Adipocyte (in vitro differentiated cells): Measurements from ENCODE around the gene F13A1.

Experiments used
- DNase-seq: peaks from one replicate; pipeline ENCODE4 v3.0.0-alpha.2; 2015; ENCODE audit warnings: low read depth
- H3K27me3 ChIP-seq: replicated peaks from 2 replicates; pipeline ENCODE4 v1.7.0; 2013; ENCODE audit warnings: mild to moderate bottlenecking, low read length, moderate library complexity; ENCODE audit not compliant: control insufficient read depth, insufficient read depth
- H3K36me3 ChIP-seq: 2 replicates; pipeline ENCODE4 v1.7.0; 2013; ENCODE audit warnings: low read length, mild to moderate bottlenecking, moderate library complexity; ENCODE audit not compliant: control insufficient read depth, insufficient read depth, severe bottlenecking
- H3K4me1 ChIP-seq: 2 replicates; pipeline ENCODE4 v1.7.0; 2013; ENCODE audit warnings: mild to moderate bottlenecking, low read length, moderate library complexity; ENCODE audit not compliant: control insufficient read depth, insufficient read depth
- H3K4me3 ChIP-seq: 2 replicates; pipeline ENCODE4 v1.7.0; 2013; ENCODE audit warnings: mild to moderate bottlenecking, low read length, moderate library complexity
- H3K9ac ChIP-seq: 2 replicates; pipeline ENCODE4 v1.7.0; 2013; ENCODE audit warnings: mild to moderate bottlenecking, low read length, moderate library complexity
- H3K9me3 ChIP-seq: 2 replicates; pipeline ENCODE4 v1.7.0; 2013; ENCODE audit warnings: mild to moderate bottlenecking, low read length, moderate library complexity; ENCODE audit not compliant: control insufficient read depth

Gene F13A1

DNA sequence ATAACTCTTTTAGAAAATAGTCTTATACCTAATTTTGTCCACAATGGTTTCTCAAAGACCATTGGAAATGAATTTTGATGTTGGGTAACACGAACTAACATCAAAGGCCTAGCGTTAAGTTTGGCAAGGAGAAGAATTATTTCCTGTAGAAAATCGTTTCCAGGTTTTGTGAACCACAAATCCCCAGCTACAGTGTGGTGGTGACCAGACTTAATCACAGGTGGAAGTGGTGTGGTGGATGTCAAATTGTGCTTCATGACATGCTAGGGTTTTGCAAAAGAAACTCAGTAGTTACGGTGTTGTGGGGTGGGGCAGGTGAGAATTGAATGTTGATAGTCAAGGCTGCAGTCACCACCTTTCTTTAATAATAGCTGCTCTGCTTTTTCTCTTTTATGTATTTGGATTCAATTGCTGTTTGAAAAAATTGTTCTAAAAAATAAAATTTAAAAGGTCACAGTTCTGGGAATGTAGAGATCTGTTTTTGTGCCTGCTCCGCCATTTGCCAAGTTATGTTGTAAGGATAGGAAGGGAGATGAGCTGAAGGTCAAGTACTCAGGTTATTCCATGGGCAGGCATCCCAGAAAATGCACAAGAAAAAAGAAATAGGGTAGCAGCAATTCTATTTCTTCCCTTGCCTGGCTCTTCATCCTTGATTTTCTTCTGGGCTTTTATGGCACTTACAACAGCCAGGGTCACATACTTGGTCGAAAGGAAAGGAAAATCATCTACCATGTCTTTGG is 83.6 kb downstream of the F13A1 start:
- H3K36me3 ChIP-seq, result no peaks in the 10 kb centered on the region

DNA sequence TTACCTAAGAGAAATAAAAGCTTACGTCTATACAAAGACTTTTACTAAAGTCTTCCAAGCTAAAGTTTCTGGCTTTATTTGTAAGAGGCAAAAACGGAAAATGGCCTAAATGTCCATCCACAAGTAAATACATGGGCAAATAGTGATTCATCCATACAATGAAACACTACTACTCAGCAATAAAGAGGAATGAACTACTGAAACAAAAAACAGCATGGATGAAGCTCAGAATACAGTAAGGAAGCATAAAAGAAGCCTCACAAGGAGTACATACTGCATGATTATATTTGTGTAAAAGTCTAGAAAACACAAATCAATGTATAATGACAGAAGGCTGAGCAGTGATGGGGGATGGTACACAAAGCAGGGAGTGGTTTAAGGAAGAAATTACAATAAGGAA is 84.7 kb downstream of the F13A1 start:
- Histone ChIP-seq H3K4me1 (no peaks in the 10 kb centered on the region), H3K9ac (no peak overlapping the region), H3K4me3 (no peak overlapping the region), H3K9me3 (peaks cover 5% of the 10 kb centered on the region), H3K27me3 (peaks cover 10% of the 10 kb centered on the region), H3K36me3 (no peaks in the 10 kb centered on the region)
- no peak for DNase-seq

More for the DNA sequence above, 83.6 kb downstream of the F13A1 start:
- H3K4me1 ChIP-seq, result no peaks in the 10 kb centered on the region
- DNase-seq, result no peak
- H3K9me3 ChIP-seq, result peaks cover 5% of the 10 kb centered on the region
- H3K4me3 ChIP-seq, result no peak overlapping the region
- no peak overlapping the region for H3K9ac ChIP-seq
- peaks cover 13% of the 10 kb centered on the region for H3K27me3 ChIP-seq

DNA sequence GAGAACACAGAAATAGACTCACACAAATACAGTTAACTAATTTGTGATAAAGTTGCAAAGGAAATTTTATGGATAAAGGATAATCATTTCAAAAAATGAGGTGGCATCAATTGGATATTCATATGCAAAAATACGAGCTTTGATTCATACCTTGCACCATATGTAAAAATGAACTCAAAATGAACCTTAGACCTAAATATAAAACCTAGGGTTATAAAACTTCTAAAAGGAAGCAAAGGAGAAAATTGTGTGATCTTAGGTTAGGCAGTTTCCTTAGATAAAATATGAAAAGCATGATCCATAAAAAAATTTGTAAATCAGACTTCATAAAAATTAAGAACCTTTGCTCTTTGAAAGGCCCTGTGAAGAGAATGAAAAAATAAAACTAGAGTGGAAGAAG is 85.5 kb downstream of the F13A1 start:
- Histone ChIP-seq H3K9me3 (peaks cover 5% of the 10 kb centered on the region), H3K4me1 (no peaks in the 10 kb centered on the region), H3K4me3 (no peak overlapping the region), H3K9ac (no peak overlapping the region), H3K36me3 (no peaks in the 10 kb centered on the region), H3K27me3 (peaks cover 10% of the 10 kb centered on the region)
- DNase-seq, result no peak

DNA sequence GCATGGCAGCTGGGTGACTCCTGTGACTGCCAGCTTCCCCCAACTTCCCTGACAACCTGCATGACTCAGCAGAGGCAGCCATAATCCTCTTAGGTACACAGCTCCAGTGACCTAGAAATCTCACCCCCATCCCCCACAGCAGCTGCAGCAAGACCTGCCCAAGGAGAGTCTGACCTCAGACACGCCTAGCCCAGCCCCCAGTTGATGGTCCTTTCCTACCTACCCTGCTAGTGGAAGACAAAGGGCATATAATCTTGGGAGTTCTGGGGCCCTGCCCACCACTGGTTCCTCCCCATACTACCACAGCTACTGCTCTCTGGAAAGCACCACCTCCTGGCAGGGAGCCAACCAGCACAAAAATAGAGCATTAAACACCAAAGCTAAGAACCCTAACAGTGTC is 90.2 kb downstream of the F13A1 start:
- Histone ChIP-seq H3K4me3 (no peak overlapping the region), H3K27me3 (peaks cover 10% of the 10 kb centered on the region), H3K9me3 (peaks cover 9% of the 10 kb centered on the region), H3K4me1 (no peaks in the 10 kb centered on the region), H3K9ac (no peak overlapping the region), H3K36me3 (no peaks in the 10 kb centered on the region)
- no peak for DNase-seq

DNA sequence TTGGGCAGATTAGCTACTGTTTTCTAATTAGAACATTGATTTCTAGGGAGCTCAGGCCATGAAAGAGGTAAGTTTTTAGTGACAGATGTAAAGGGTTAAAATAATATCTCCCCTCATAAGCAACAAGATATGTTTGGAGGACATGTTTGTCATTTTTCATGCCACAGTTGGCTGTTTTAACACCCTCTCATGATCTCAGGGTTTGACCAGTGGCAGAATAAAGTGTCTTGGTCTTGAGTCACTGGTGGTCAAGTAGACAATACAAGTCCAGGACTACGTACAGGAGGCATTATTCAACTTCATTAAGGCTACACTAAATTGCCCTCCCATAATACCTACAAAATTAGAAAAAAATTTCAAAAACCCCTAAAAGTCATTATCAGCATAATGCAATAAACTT is 92.6 kb downstream of the F13A1 start:
- Histone ChIP-seq H3K9ac (no peak overlapping the region), H3K4me3 (no peak overlapping the region), H3K4me1 (no peaks in the 10 kb centered on the region), H3K27me3 (peaks cover 17% of the 10 kb centered on the region), H3K9me3 (peaks cover 4% of the 10 kb centered on the region), H3K36me3 (no peaks in the 10 kb centered on the region)
- DNase-seq, result no peak

DNA sequence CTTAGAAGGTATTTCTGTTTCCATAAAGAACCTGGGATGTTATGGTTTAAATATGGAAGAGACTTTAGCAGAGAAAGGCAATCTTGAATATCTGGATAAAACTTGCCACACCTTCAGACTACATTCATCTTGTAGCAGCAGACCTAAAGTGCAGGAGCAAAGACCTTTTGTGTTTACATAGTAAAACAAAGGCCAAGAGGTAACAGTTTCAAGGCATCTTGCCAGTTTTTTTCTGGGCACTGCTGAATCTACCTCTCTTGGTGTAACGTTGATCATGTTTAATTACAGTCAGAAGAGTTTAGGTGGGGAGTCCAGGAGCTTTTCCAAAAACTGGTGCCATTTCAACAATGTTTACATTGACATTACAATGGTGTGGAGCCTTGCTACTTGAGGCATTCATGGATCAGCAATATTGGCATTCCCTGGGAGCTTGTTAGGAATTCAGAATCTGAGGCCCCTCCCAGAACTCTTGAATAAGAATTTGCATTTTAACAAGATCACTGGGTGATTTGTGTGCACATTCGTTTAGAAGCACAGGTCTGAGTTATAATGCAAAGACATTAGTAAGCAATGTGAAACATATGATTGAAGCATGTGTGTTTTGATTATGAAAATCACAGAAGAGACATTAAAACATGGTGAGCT is 94.5 kb downstream of the F13A1 start:
- H3K4me3 ChIP-seq, result no peak overlapping the region
- no peak for DNase-seq
- no peak overlapping the region for H3K9ac ChIP-seq
- no peaks in the 10 kb centered on the region for H3K4me1 ChIP-seq
- no peaks in the 10 kb centered on the region for H3K36me3 ChIP-seq
- peaks cover 27% of the 10 kb centered on the region for H3K27me3 ChIP-seq
- H3K9me3 ChIP-seq, result peaks cover 4% of the 10 kb centered on the region

DNA sequence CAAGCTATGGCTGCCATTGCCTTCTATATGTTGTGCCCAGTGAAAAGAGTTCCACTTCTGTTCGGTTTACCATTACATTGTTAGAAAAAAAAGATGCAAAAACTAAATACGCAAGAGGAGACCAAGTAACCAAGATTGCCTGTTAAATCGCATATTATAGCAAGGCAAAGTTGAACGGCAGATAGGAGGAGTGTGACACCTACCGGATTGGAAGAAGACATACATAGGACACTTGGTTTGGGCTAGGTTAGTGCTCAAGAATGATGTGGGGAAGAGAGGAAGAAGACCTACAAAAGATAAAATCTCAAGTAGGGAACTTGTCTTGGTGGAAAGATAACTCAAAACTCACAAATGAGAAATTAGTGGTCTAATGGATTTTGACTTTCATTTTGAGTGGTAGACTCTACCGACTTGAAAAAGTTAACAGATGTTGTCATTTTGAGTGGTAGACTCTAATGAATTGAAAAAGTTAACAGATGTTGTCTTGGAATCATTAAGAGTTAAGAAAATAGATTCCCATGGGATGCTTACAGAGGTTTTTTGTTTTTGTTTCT is 95.5 kb downstream of the F13A1 start:
- DNase-seq, result no peak

DNA sequence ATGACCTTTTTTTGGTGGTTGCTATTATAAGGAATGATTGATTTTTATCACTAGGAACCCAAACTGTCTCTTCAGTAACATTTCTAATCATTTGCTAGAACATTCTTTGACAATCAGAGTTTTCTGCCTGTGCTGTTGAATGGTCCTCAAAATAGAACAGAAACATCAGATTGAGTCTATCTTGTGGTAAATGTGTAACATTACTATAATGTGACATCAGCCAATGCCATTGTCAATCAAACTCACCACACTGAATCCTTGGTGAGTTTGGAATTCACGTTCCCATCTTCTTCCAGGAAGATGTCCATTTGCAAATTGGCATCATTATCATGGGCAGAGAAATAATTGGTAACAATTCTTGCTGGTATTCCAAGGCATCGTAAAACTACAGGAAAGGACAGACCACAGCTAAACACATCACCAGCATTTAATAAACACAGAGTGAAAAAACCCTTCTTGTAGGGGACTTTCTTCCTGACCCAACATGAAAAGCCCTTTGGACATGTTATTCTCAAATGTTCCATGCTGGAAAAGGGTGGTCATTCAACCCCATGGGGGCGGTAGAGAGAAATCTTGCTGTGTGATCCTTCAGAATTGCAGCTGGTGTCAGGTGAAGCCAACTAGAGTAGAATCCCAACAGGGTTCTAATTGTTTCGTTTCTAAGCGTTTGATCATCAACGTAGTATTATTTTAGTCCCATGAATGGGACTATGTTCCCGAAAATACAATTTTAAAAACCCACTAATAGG is 98.5 kb downstream of the F13A1 start:
- Histone ChIP-seq H3K27me3 (peaks cover 18% of the 10 kb centered on the region), H3K9ac (no peak overlapping the region), H3K9me3 (no peaks in the 10 kb centered on the region), H3K36me3 (no peaks in the 10 kb centered on the region), H3K4me1 (peaks cover 15% of the 10 kb centered on the region), H3K4me3 (no peak overlapping the region)
- no peak for DNase-seq

More for the DNA sequence above, 95.5 kb downstream of the F13A1 start:
- peaks cover 4% of the 10 kb centered on the region for H3K9me3 ChIP-seq
- no peaks in the 10 kb centered on the region for H3K36me3 ChIP-seq
- no peak overlapping the region for H3K9ac ChIP-seq
- peaks cover 24% of the 10 kb centered on the region for H3K27me3 ChIP-seq
- H3K4me3 ChIP-seq, result no peak overlapping the region
- no peaks in the 10 kb centered on the region for H3K4me1 ChIP-seq

DNA sequence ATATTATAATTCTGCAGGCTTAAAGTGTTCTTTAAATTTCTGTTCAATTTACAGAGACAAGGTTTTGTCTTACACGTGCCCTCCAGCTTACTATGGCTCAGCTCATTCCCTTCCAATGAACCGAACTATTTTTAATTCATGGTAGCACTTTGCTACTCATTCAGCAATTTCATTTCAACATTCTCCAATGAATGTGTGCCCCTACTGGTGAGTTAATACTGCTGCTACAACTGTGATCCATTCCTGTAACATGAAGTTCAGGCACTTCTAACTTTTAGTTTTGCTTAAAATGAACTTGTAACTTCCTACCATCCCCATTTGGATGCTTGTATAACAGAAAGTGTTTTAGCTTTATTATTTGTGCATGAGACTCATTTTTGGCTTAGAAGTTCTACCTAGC is 99.7 kb downstream of the F13A1 start:
- H3K4me1 ChIP-seq, result peaks cover 15% of the 10 kb centered on the region
- H3K36me3 ChIP-seq, result no peaks in the 10 kb centered on the region
- H3K4me3 ChIP-seq, result no peak overlapping the region
- H3K9me3 ChIP-seq, result no peaks in the 10 kb centered on the region
- no peak overlapping the region for H3K9ac ChIP-seq
- H3K27me3 ChIP-seq, result peaks cover 18% of the 10 kb centered on the region
- no peak for DNase-seq

DNA sequence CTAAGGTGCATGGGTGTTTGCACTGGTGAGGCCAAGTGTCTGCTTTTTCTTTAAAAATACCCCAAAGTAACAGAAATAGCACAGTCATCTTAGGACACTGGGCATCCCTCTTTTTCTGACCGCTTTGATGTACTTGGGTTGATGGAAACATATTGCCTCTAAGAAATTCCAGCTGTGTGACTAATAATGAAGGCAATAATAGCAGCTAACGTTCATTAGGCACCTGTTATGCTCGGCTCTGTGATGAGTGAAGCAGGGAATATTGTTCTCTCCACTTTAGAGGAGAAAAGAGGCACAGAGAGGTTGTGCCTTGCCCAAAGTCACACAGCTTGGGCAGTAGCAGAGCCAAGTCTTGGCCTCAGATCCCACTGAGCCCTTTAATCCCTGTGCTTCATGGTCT is 100.7 kb downstream of the F13A1 start:
- no peak for DNase-seq

DNA sequence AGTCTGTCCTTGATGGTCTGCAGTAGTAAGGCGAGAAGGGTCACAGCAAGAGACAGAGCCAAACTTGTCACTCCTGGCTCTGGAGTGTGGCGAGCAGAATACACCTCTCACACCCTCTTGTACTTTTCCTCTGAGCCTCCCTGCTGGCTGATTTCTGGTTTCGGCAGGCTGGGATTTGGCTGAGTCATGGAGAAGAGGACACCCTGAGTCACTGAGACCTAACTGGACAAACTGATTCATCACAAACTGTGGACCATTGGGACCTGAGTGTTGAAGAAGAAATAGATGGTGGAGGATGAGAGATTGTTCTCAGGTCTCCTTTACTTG is 101.7 kb downstream of the F13A1 start:
- peaks cover 11% of the 10 kb centered on the region for H3K27me3 ChIP-seq
- peaks cover 15% of the 10 kb centered on the region for H3K4me1 ChIP-seq
- peak overlapping the region; percentile 60 for H3K4me3 ChIP-seq
- H3K36me3 ChIP-seq, result no peaks in the 10 kb centered on the region
- DNase-seq, result no peak
- H3K9ac ChIP-seq, result peak overlapping the region; percentile 30
- no peaks in the 10 kb centered on the region for H3K9me3 ChIP-seq

More for the DNA sequence above, 100.7 kb downstream of the F13A1 start:
- H3K4me3 ChIP-seq, result no peak overlapping the region
- H3K27me3 ChIP-seq, result peaks cover 13% of the 10 kb centered on the region
- no peaks in the 10 kb centered on the region for H3K9me3 ChIP-seq
- no peaks in the 10 kb centered on the region for H3K36me3 ChIP-seq
- no peak overlapping the region for H3K9ac ChIP-seq
- peaks cover 15% of the 10 kb centered on the region for H3K4me1 ChIP-seq
